SK-N-SH (cell line): ENCODE data around the gene SMNDC1. TPM values are rescaled to one million over a fixed set of nuclear protein-coding genes. Genes with fewer than 3 reads are reported as not detected.

Experiments used
- CTCF ChIA-PET: fragments of 300-600, 350-600 bp; formaldehyde crosslinking; extraction: SDS; loops from one replicate; lab custom pipeline; 2021; lab: Yijun Ruan, JAX
- POLR2A ChIA-PET: fragments of 350-600 bp; sonication (Branson Sonifier 250); formaldehyde crosslinking; extraction: SDS; loops from one replicate; lab custom pipeline; 2020; ENCODE audit warnings: antibody characterized with exemption, inconsistent platforms; lab: Yijun Ruan, JAX
- DNase-seq: peaks from one replicate; pipeline ENCODE4 v3.0.0; 2012
- H2AFZ ChIP-seq: fragments of 200-600 bp; sonication (generic); 2 replicates; pipeline ENCODE4 v1.8.1; 2016; ENCODE audit warnings: antibody characterized with exemption, mild to moderate bottlenecking, low read depth
- H3F3A ChIP-seq: fragments of 200-600 bp; sonication (generic); replicated peaks from 2 replicates; pipeline ENCODE3; 2016; ENCODE audit warnings: antibody characterized with exemption, mild to moderate bottlenecking; ENCODE audit not compliant: insufficient read depth
- H3K27ac ChIP-seq, 2 experiments: fragments of 200-500 bp in 1 of 2; fragments of 200-600 bp in 1 of 2; sonication (Bioruptor generic) in 1 of 2; sonication (generic), shearing (Covaris generic) in 1 of 2; 2 replicates each; pipeline versions ENCODE4 v1.5.1 to v1.6.1; 2014 to 2016; ENCODE audit warnings: low read depth in 2 of 2, inconsistent platforms in 1 of 2, low read length in 1 of 2, mild to moderate bottlenecking in 1 of 2, mixed read lengths in 1 of 2
- H3K27me3 ChIP-seq: fragments of 200-600 bp; sonication (generic), shearing (Covaris generic); 2 replicates; pipeline ENCODE4 v1.6.1; 2016; ENCODE audit warnings: mixed run types; ENCODE audit not compliant: insufficient read depth
- H3K36me3 ChIP-seq, 2 experiments: fragments of 200-500 bp in 1 of 2; fragments of 200-600 bp in 1 of 2; sonication (Bioruptor generic) in 1 of 2; sonication (generic) in 1 of 2; replicated peaks in 1 of 2; 2 replicates each; pipeline versions ENCODE3 to v1.5.1; 2014 to 2016; ENCODE audit warnings: low read length in 1 of 2, mild to moderate bottlenecking in 1 of 2; ENCODE audit not compliant: insufficient read depth in 2 of 2, control insufficient read depth in 1 of 2
- H3K4me1 ChIP-seq, 2 experiments: fragments of 200-500 bp in 1 of 2; fragments of 200-600 bp in 1 of 2; sonication (Bioruptor generic) in 1 of 2; sonication (generic), shearing (Covaris generic) in 1 of 2; 2 replicates each; pipeline versions ENCODE4 v1.5.1 to v1.6.1; 2014 to 2016; ENCODE audit warnings: low read depth in 1 of 2, low read length in 1 of 2, mixed run types in 1 of 2; ENCODE audit not compliant: insufficient read depth in 2 of 2, control insufficient read depth in 1 of 2
- H3K4me2 ChIP-seq: fragments of 200-600 bp; sonication (generic), shearing (Covaris generic); 2 replicates; pipeline ENCODE4 v1.6.1; 2017; ENCODE audit warnings: mixed run types
- H3K4me3 ChIP-seq, 2 experiments: fragments of 200-500 bp in 1 of 2; fragments of 200-600 bp in 1 of 2; sonication (Bioruptor generic) in 1 of 2; sonication (generic), shearing (Covaris generic) in 1 of 2; 2 replicates each; pipeline versions ENCODE4 v1.5.1 to v1.8.1; 2014 to 2016; ENCODE audit warnings: low read depth in 2 of 2, inconsistent platforms in 1 of 2, low read length in 1 of 2, mild to moderate bottlenecking in 1 of 2, mixed read lengths in 1 of 2, moderate library complexity in 1 of 2
- H3K79me2 ChIP-seq: fragments of 200-600 bp; sonication (generic); 2 replicates; pipeline ENCODE4 v1.8.1; 2017; ENCODE audit warnings: mild to moderate bottlenecking; ENCODE audit not compliant: insufficient read depth
- H3K9ac ChIP-seq: fragments of 200-600 bp; sonication (generic); 2 replicates; pipeline ENCODE4 v1.6.1; 2017; ENCODE audit warnings: mixed run types
- H3K9me2 ChIP-seq: fragments of 200-600 bp; sonication (generic); 2 replicates; pipeline ENCODE4 v1.6.1; 2017; ENCODE audit warnings: mixed run types
- H3K9me3 ChIP-seq: fragments of 200-600 bp; sonication (generic); 2 replicates; pipeline ENCODE4 v1.6.1; 2017; ENCODE audit warnings: mixed run types, mild to moderate bottlenecking, moderate library complexity
- H4K20me1 ChIP-seq: fragments of 200-600 bp; sonication (generic); 2 replicates; pipeline ENCODE4 v1.6.1; 2017; ENCODE audit warnings: mild to moderate bottlenecking, mixed run types; ENCODE audit not compliant: insufficient read depth
- CTCF ChIP-seq: fragments of 200-600 bp; sonication (generic); IDR thresholded peaks from 2 replicates; pipeline ENCODE4 v1.6.1; 2017; ENCODE audit warnings: antibody characterized with exemption, mild to moderate bottlenecking, moderate library complexity
- ELF1 ChIP-seq: IDR thresholded peaks from 2 replicates; pipeline ENCODE4 v1.4.0; 2012
- EZH2phosphoT487 ChIP-seq: fragments of 200-600 bp; sonication (generic); IDR thresholded peaks from 2 replicates; pipeline ENCODE4 v1.6.1; 2017; ENCODE audit warnings: low read depth, mixed run types, mild to moderate bottlenecking, antibody characterized with exemption, moderate library complexity, borderline replicate concordance
- MAX ChIP-seq: IDR thresholded peaks from 2 replicates; pipeline ENCODE4 v1.4.0; 2012; ENCODE audit warnings: low read depth
- MEF2A ChIP-seq: IDR thresholded peaks from 2 replicates; pipeline ENCODE4 v1.4.0; 2012; ENCODE audit warnings: low read depth, borderline replicate concordance
- MXI1 ChIP-seq: IDR thresholded peaks from 2 replicates; pipeline ENCODE4 v1.6.1; 2012; ENCODE audit warnings: mild to moderate bottlenecking, low read depth, low read length, improper control_type of control experiment
- NRF1 ChIP-seq: IDR thresholded peaks from 2 replicates; pipeline ENCODE4 v1.6.1; 2012; ENCODE audit warnings: low read depth, mild to moderate bottlenecking, low read length
- RAD21 ChIP-seq: IDR thresholded peaks from 2 replicates; pipeline ENCODE4 v1.6.1; 2012; ENCODE audit warnings: mild to moderate bottlenecking, low read length
- RCOR1 ChIP-seq: fragments of 150-350 bp; IDR thresholded peaks from 2 replicates; pipeline ENCODE4 v1.6.1; 2017; ENCODE audit warnings: antibody characterized with exemption, low read length
- RFX5 ChIP-seq: IDR thresholded peaks from 2 replicates; pipeline ENCODE4 v1.6.1; 2012; ENCODE audit warnings: mild to moderate bottlenecking, improper control_type of control experiment, low read length
- SIN3A ChIP-seq: IDR thresholded peaks from 2 replicates; pipeline ENCODE4 v1.6.1; 2012; ENCODE audit warnings: low read depth, mild to moderate bottlenecking, low read length, moderate library complexity, borderline replicate concordance
- TAF1 ChIP-seq: IDR thresholded peaks from 2 replicates; pipeline ENCODE4 v1.6.1; 2012; ENCODE audit warnings: low read depth, mild to moderate bottlenecking, low read length, moderate library complexity, borderline replicate concordance
- TCF12 ChIP-seq: IDR thresholded peaks from 2 replicates; pipeline ENCODE4 v1.4.0; 2012
- WGBS: methylation state at CpG from one replicate; pipeline ENCODE4 v1.1.6; 2017; ENCODE audit warnings: low lambda C conversion rate; 5-methylcytosine and 5-hydroxymethylcytosine counted together
- polyA plus RNA-seq, 3 experiments: library from polyadenylated mRNA; depleted of rRNA; stranded (reverse); fragments of >200 nt; gene quantifications; 2 replicates each; pipeline ENCODE4 v1.2.3, GENCODE V29; 2012

SMNDC1 gene
- polyA plus RNA-seq, 1 of the 3 experiments (the other 2 are of a cell fraction) = 13.3 TPM

GRCh38 chr10:110313674-110314073, 9.0 kb upstream of the SMNDC1 start:
- no peaks in the 10 kb centered on the region for H3K36me3 ChIP-seq
- peaks cover 0 to 10% of the 10 kb centered on the region in 2 experiments; a peak in 2 of 4 replicates for H3K4me1 ChIP-seq
- CTCF ChIA-PET = interaction anchor here (0.5 to 1.9 kb wide), 4 partner anchors 21 to 359 kb away, joined by 3 to 11 read pairs (median 4); no protein-coding TSS in a partner anchor
- POLR2A ChIA-PET = no interaction called here
- H3K9me3 ChIP-seq = no peaks in the 10 kb centered on the region
- no peak overlapping the region for H3K9ac ChIP-seq
- no peaks in the 10 kb centered on the region for H3F3A ChIP-seq
- no peaks in the 10 kb centered on the region for H3K79me2 ChIP-seq
- no peak overlapping the region for H2AFZ ChIP-seq
- WGBS = 85% methylated on average over 2 of the region's 2 CpGs
- no peaks in the 10 kb centered on the region for H4K20me1 ChIP-seq
- no peak overlapping the region for H3K27ac ChIP-seq
- DNase-seq = no peak
- H3K4me2 ChIP-seq = no peak overlapping the region
- TF ChIP-seq RCOR1 = no peak
- no peak for TF ChIP-seq TAF1
- H3K9me2 ChIP-seq = no peaks in the 10 kb centered on the region
- no peak overlapping the region for H3K4me3 ChIP-seq
- no peaks in the 10 kb centered on the region for H3K27me3 ChIP-seq

- CTCF ChIA-PET = interaction anchor here (0.8 to 3.3 kb wide), 11 partner anchors 8 to 296 kb away, joined by 3 to 25 read pairs (median 4); no protein-coding TSS in a partner anchor
- no peaks in the 10 kb centered on the region for H3F3A ChIP-seq
- 94% methylated on average over 2 of the region's 2 CpGs for WGBS
- H3K27me3 ChIP-seq = no peaks in the 10 kb centered on the region
- no peak overlapping the region for H3K9ac ChIP-seq
- DNase-seq = no peak
- no peak overlapping the region for H3K27ac ChIP-seq
- peaks cover 0 to 10% of the 10 kb centered on the region in 2 experiments; a peak in 2 of 4 replicates for H3K4me1 ChIP-seq
- H3K36me3 ChIP-seq = no peaks in the 10 kb centered on the region
- no peaks in the 10 kb centered on the region for H3K9me3 ChIP-seq
- no peaks in the 10 kb centered on the region for H3K9me2 ChIP-seq
- no peaks in the 10 kb centered on the region for H3K79me2 ChIP-seq
- POLR2A ChIA-PET = no interaction called here
- no peak overlapping the region for H2AFZ ChIP-seq
- TF ChIP-seq ELF1 = no peak
- no peak for TF ChIP-seq NRF1
- TF ChIP-seq MAX = no peak
- no peak for TF ChIP-seq RAD21
- TF ChIP-seq TCF12 = no peak
- TF ChIP-seq CTCF = no peak
- TF ChIP-seq SIN3A = no peak
- TF ChIP-seq MEF2A = no peak
- TF ChIP-seq MXI1 = no peak
- no peak for TF ChIP-seq EZH2phosphoT487
- TF ChIP-seq RFX5 = no peak
- H3K4me3 ChIP-seq = no peak overlapping the region
- no peak overlapping the region for H3K4me2 ChIP-seq
- no peaks in the 10 kb centered on the region for H4K20me1 ChIP-seq
Observed at GRCh38 chr10:110312206-110312605, 7.5 kb upstream of the SMNDC1 start.
